Smooth muscle cell (in vitro differentiated cells): ENCODE data around the gene STAM. TPM values are rescaled to one million over a fixed set of nuclear protein-coding genes. Genes with fewer than 3 reads are reported as not detected.
"Not testable (repeated sequence)": the region's sequence is repeated elsewhere in the genome, so short reads cannot be mapped to it uniquely, and the experiment has no call there.

Experiments
- DNase-seq: peaks from one replicate; lab custom pipeline; 2025; ENCODE audit not compliant: unreplicated experiment; lab: John Stamatoyannopoulos, UW
- H2AFZ ChIP-seq: fragments of 200-600 bp; sonication (generic); 2 replicates; pipeline ENCODE4 v1.6.0; 2016; ENCODE audit warnings: antibody characterized with exemption, low read depth, mild to moderate bottlenecking
- H3F3A ChIP-seq: fragments of 200-600 bp; sonication (generic); 2 replicates; pipeline ENCODE4 v1.6.0; 2017; ENCODE audit warnings: antibody characterized with exemption, low read depth
- H3K27ac ChIP-seq: fragments of 200-600 bp; sonication (generic); 2 replicates; pipeline ENCODE4 v1.5.1; 2016; ENCODE audit warnings: low read depth, mild to moderate bottlenecking
- H3K27me3 ChIP-seq: fragments of 200-600 bp; sonication (generic); 2 replicates; pipeline ENCODE4 v1.6.1; 2016; ENCODE audit warnings: low read depth, mild to moderate bottlenecking
- H3K36me3 ChIP-seq: fragments of 200-600 bp; sonication (generic); 2 replicates; pipeline ENCODE4 v1.5.1; 2016; ENCODE audit warnings: low read depth
- H3K4me1 ChIP-seq: fragments of 200-600 bp; sonication (generic); 2 replicates; pipeline ENCODE4 v1.5.1; 2016; ENCODE audit warnings: low read depth
- H3K4me2 ChIP-seq: fragments of 200-600 bp; sonication (generic); 2 replicates; pipeline ENCODE4 v1.6.0; 2016; ENCODE audit warnings: mild to moderate bottlenecking
- H3K4me3 ChIP-seq: fragments of 200-600 bp; sonication (generic); 2 replicates; pipeline ENCODE4 v1.5.1; 2016; ENCODE audit warnings: mild to moderate bottlenecking
- H3K79me2 ChIP-seq: fragments of 200-600 bp; sonication (generic); 2 replicates; pipeline ENCODE4 v1.6.0; 2016; ENCODE audit warnings: low read depth, mild to moderate bottlenecking
- H3K9ac ChIP-seq: fragments of 200-600 bp; sonication (generic); 2 replicates; pipeline ENCODE4 v1.6.0; 2016; ENCODE audit warnings: low read depth
- H3K9me3 ChIP-seq: fragments of 200-600 bp; sonication (generic); replicated peaks from 2 replicates; pipeline ENCODE4 v1.5.1; 2016; ENCODE audit warnings: low read depth
- H4K20me1 ChIP-seq: fragments of 200-600 bp; sonication (generic); 2 replicates; pipeline ENCODE4 v1.6.0; 2016; ENCODE audit warnings: low read depth
- CTCF ChIP-seq: fragments of 200-600 bp; sonication (generic); IDR thresholded peaks from 2 replicates; pipeline ENCODE4 v1.5.1; 2017; ENCODE audit warnings: borderline replicate concordance, mild to moderate bottlenecking, antibody characterized with exemption; ENCODE audit not compliant: insufficient read depth, poor library complexity, severe bottlenecking
- WGBS: methylation state at CpG from one replicate; pipeline ENCODE4 v1.1.7; 2016; ENCODE audit warnings: low lambda C conversion rate; 5-methylcytosine and 5-hydroxymethylcytosine counted together
- polyA plus RNA-seq: library from polyadenylated mRNA; unstranded; fragments of >200 nt; fragmentation: Nextera tagmentation; extraction: Ambion mirVana; gene quantifications from 2 replicates; pipeline ENCODE4 v1.2.1, GENCODE V29; 2016
- total RNA-seq: library from RNA; depleted of rRNA; stranded (reverse); fragments of >200 nt; gene quantifications from 2 replicates; pipeline ENCODE4 v1.2.3, GENCODE V29; 2014

Gene STAM
- total and polyA plus RNA-seq, 2 experiments from 2014 or later, result 16.0 to 30.2 TPM

DNA sequence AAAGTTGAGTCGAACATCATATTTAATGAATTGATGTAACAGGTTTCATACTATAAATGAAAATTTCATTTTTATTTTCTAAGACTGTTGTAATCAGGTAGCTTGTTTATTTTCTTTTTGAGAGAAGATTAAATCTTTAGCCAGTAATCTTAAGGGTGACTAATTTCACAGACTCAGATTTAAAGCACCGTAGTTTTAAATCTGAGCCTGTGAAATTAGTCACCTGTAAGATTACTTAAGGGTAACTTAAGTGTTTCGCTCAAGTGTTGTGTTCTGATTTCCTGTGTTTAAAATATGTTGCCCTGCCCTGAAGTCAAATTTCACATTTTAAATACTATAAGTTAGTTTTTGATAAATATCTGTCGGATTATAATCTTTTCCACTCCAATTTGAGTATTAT lies 72.2 kb downstream of the STAM start:
- no peaks in the 10 kb centered on the region for H3K4me1 ChIP-seq
- no peaks in the 10 kb centered on the region for H4K20me1 ChIP-seq
- TF ChIP-seq CTCF, result no peak
- no peak overlapping the region for H3K4me2 ChIP-seq
- WGBS, result 92% methylated on average over 4 of the region's 4 CpGs
- H3K9me3 ChIP-seq, result no peaks in the 10 kb centered on the region
- no peaks in the 10 kb centered on the region for H3K79me2 ChIP-seq
- H3K36me3 ChIP-seq, result peaks cover 13% of the 10 kb centered on the region
- no peaks in the 10 kb centered on the region for H3K27me3 ChIP-seq
- H3K9ac ChIP-seq, result no peak overlapping the region
- no peaks in the 10 kb centered on the region for H3F3A ChIP-seq
- H3K4me3 ChIP-seq, result no peak overlapping the region
- H2AFZ ChIP-seq, result no peak overlapping the region
- no peak for DNase-seq
- H3K27ac ChIP-seq, result no peak overlapping the region

GRCh38 chr10:17722317-17723014 lies 78.5 kb downstream of the STAM start:
- not testable (repeated sequence) for H3K27me3 ChIP-seq, DNase-seq, H3K27ac ChIP-seq, H3K4me3 ChIP-seq, H3K9ac ChIP-seq, H3K4me1 ChIP-seq, H2AFZ ChIP-seq, H3K4me2 ChIP-seq, H4K20me1 ChIP-seq, H3K79me2 ChIP-seq, H3F3A ChIP-seq, H3K9me3 ChIP-seq, H3K36me3 ChIP-seq
- WGBS, result 97% methylated on average over 24 of the region's 25 CpGs

DNA sequence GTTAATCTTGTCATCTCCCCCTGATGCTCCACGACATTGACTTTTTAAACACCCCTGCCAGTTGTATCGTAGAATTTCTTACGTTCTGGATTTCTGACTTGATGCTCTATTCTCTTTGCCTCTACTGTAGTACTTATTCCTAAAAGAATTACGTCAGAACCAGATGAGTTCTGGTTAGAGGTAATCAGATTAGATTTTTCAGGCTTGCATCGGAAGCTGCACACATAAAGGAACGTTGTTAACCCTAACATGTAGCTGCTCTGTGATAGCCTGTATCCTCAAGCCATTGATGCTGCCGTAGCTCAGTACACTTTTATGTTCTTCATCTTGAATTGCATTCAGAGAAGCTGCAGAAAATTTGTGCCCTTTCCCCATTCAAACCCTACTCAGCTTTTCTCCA lies 81.8 kb downstream of the STAM start:
- Histone ChIP-seq H4K20me1 (no peaks in the 10 kb centered on the region), H3F3A (no peaks in the 10 kb centered on the region), H2AFZ (no peak overlapping the region), H3K9ac (no peak overlapping the region), H3K4me3 (no peak overlapping the region), H3K27ac (no peak overlapping the region), H3K9me3 (no peaks in the 10 kb centered on the region), H3K27me3 (no peaks in the 10 kb centered on the region), H3K36me3 (no peaks in the 10 kb centered on the region), H3K4me2 (no peak overlapping the region), H3K79me2 (no peaks in the 10 kb centered on the region), H3K4me1 (no peaks in the 10 kb centered on the region)
- TF ChIP-seq CTCF, result no peak
- 91% methylated on average over 7 of the region's 7 CpGs for WGBS
- no peak for DNase-seq

GRCh38 chr10:17729630-17730029 lies 85.7 kb downstream of the STAM start:
- no peaks in the 10 kb centered on the region for H3K27me3 ChIP-seq
- no peak overlapping the region for H3K27ac ChIP-seq
- H3K4me2 ChIP-seq, result no peak overlapping the region
- no peaks in the 10 kb centered on the region for H3K79me2 ChIP-seq
- TF ChIP-seq CTCF, result no peak
- no peak overlapping the region for H2AFZ ChIP-seq
- 87% methylated on average over 6 of the region's 6 CpGs for WGBS
- no peak for DNase-seq
- no peak overlapping the region for H3K4me3 ChIP-seq
- no peaks in the 10 kb centered on the region for H3F3A ChIP-seq
- no peaks in the 10 kb centered on the region for H3K36me3 ChIP-seq
- H3K9me3 ChIP-seq, result no peaks in the 10 kb centered on the region
- no peaks in the 10 kb centered on the region for H3K4me1 ChIP-seq
- H4K20me1 ChIP-seq, result no peaks in the 10 kb centered on the region
- no peak overlapping the region for H3K9ac ChIP-seq
